Endodermal cell (in vitro differentiated cells): ENCODE measurements around the gene GAREM1. TPM values are rescaled to one million over a fixed set of nuclear protein-coding genes. Genes with fewer than 3 reads are reported as not detected.

Source experiments
- DNase-seq: peaks from one replicate; pipeline ENCODE4 v3.0.0-alpha.2; 2017
- H3K27ac ChIP-seq: 2 replicates; pipeline ENCODE4 v1.5.1; 2013; ENCODE audit warnings: mild to moderate bottlenecking, low read depth, low read length, moderate library complexity
- H3K27me3 ChIP-seq: 2 replicates; pipeline ENCODE4 v1.6.1; 2013; ENCODE audit warnings: mild to moderate bottlenecking, low read length, moderate library complexity; ENCODE audit not compliant: insufficient read depth, control insufficient read depth, poor library complexity, severe bottlenecking
- H3K36me3 ChIP-seq: 2 replicates; pipeline ENCODE4 v1.7.0; 2013; ENCODE audit warnings: mild to moderate bottlenecking, low read length, moderate library complexity; ENCODE audit not compliant: control insufficient read depth, insufficient read depth
- H3K4me1 ChIP-seq: one replicate; pipeline ENCODE4 v1.7.0; 2013; ENCODE audit warnings: low read length; ENCODE audit not compliant: control insufficient read depth, insufficient read depth
- H3K4me3 ChIP-seq: 2 replicates; pipeline ENCODE4 v1.5.1; 2013; ENCODE audit warnings: mild to moderate bottlenecking, low read length, moderate library complexity
- H3K9ac ChIP-seq: 2 replicates; pipeline ENCODE4 v1.6.1; 2013; ENCODE audit warnings: mild to moderate bottlenecking, low read length, moderate library complexity; ENCODE audit not compliant: poor library complexity, severe bottlenecking; ENCODE audit errors: extremely low read depth
- H3K9me3 ChIP-seq: 2 replicates; pipeline ENCODE4 v1.6.1; 2013; ENCODE audit warnings: mild to moderate bottlenecking, low read length, moderate library complexity; ENCODE audit not compliant: control insufficient read depth
- H3K27ac Mint-ChIP-seq: 2 replicates; pipeline ENCODE4 v1.8.0; 2020; ENCODE audit warnings: mixed read lengths
- H3K27me3 Mint-ChIP-seq: 2 replicates; pipeline ENCODE4 v1.8.0; 2021; ENCODE audit warnings: mild to moderate bottlenecking, mixed read lengths; ENCODE audit not compliant: insufficient read depth
- H3K36me3 Mint-ChIP-seq: 2 replicates; pipeline ENCODE4 v1.8.0; 2020; ENCODE audit warnings: low read depth, mixed read lengths
- H3K4me1 Mint-ChIP-seq: 2 replicates; pipeline ENCODE4 v1.8.0; 2020; ENCODE audit warnings: mixed read lengths
- H3K4me3 Mint-ChIP-seq: 2 replicates; pipeline ENCODE4 v1.8.0; 2020; ENCODE audit warnings: mild to moderate bottlenecking, moderate library complexity, mixed read lengths
- H3K9me3 Mint-ChIP-seq: 2 replicates; pipeline ENCODE4 v1.8.0; 2020; ENCODE audit warnings: mild to moderate bottlenecking, mixed read lengths
- WGBS, 2 experiments: methylation state at CpG; one replicate each; pipeline versions ENCODE4 v1.1.5 to v1.1.7; 2013; ENCODE audit warnings: missing lambda C conversion rate in 2 of 2, mixed read lengths in 1 of 2; ENCODE audit not compliant: insufficient coverage in 1 of 2, insufficient read length in 1 of 2; 5-methylcytosine and 5-hydroxymethylcytosine counted together
- total RNA-seq, 2 donors: library from RNA; stranded (reverse); fragmentation: NEBNext Ultra II Directional in 1 of 2; extraction: Animal tissue kit (Norgen Biotek cat#: 25700) in 1 of 2; gene quantifications; 2 replicates in 1 of 2; 3 replicates in 1 of 2; pipeline ENCODE4 v1.2.1, GENCODE V29; 2021
- TF ChIP-seq, protein P1 (sequence below): fragments of 200-600 bp; sonication (generic); conservative IDR thresholded peaks from 2 replicates; pipeline ENCODE4 v1.5.0; 2021; ENCODE audit warnings: antibody characterized with exemption, mild to moderate bottlenecking

The GAREM1 gene
- total RNA-seq, 2 donors from 2014 or later, result 9.2 to 9.4 TPM

DNA sequence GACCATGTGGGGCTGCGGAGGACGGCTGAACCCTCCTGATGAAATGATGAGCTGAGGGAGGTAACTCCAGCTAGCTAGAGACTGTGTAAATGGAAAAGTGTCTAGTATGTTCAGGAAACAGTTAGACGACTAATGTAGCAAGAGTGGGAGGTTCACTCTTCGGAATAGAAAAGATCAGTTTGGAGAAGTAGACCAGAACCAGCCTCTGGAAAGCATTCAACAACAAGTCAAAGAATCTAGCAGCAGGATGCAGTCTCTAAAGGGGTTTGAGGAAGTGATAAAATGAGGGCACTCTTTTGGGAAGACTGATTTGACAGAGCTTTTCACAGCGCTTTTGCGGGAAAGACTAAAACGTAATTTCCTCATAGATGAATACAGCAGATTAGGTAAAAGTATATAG, 79.6 kb downstream of the GAREM1 start:
- no peak overlapping the region for H3K4me3 Mint-ChIP-seq
- H3K36me3 Mint-ChIP-seq, result peaks cover 12% of the 10 kb centered on the region
- H3K27me3 Mint-ChIP-seq, result no peaks in the 10 kb centered on the region
- peaks cover 7% of the 10 kb centered on the region for H3K9me3 ChIP-seq
- TF ChIP-seq, protein P1, sequence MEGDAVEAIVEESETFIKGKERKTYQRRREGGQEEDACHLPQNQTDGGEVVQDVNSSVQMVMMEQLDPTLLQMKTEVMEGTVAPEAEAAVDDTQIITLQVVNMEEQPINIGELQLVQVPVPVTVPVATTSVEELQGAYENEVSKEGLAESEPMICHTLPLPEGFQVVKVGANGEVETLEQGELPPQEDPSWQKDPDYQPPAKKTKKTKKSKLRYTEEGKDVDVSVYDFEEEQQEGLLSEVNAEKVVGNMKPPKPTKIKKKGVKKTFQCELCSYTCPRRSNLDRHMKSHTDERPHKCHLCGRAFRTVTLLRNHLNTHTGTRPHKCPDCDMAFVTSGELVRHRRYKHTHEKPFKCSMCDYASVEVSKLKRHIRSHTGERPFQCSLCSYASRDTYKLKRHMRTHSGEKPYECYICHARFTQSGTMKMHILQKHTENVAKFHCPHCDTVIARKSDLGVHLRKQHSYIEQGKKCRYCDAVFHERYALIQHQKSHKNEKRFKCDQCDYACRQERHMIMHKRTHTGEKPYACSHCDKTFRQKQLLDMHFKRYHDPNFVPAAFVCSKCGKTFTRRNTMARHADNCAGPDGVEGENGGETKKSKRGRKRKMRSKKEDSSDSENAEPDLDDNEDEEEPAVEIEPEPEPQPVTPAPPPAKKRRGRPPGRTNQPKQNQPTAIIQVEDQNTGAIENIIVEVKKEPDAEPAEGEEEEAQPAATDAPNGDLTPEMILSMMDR, result no peak
- 92 to 98% methylated on average over 6 to 7 of the region's 7 CpGs for WGBS, 2 experiments
- peaks cover 12% of the 10 kb centered on the region for H3K9me3 Mint-ChIP-seq
- H3K4me1 Mint-ChIP-seq, result peaks cover 17% of the 10 kb centered on the region
- H3K27ac Mint-ChIP-seq, result peak overlapping the region; percentile 22
- no peaks in the 10 kb centered on the region for H3K36me3 ChIP-seq
- no peak overlapping the region for H3K9ac ChIP-seq
- H3K27me3 ChIP-seq, result no peaks in the 10 kb centered on the region
- no peak overlapping the region for H3K27ac ChIP-seq
- DNase-seq, result no peak
- H3K4me3 ChIP-seq, result peak overlapping the region; percentile 16
- peaks cover 9% of the 10 kb centered on the region for H3K4me1 ChIP-seq

DNA sequence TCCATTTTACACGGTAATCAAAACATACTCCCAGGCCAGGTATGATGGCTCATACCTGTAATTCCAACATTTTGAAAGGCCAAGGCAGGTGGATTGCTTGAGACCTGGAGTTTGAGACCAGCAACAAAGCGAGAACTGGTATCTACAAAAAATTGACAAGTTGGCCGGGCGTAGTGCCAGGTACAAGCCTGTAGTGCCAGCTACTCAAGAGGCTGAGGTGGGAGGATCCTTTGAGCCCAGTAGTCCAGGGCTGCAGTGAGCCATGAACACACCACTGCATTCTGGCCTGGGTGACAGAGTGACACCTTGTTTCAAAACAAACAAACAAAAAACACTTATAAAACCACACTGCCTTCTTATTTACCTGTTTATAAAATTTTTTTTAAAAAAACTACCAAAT, 80.8 kb downstream of the GAREM1 start:
- TF ChIP-seq, protein P1, result no peak
- Mint-ChIP-seq H3K4me1 (peaks cover 17% of the 10 kb centered on the region), H3K9me3 (no peaks in the 10 kb centered on the region), H3K27ac (no peak overlapping the region), H3K4me3 (no peak overlapping the region), H3K36me3 (peaks cover 3% of the 10 kb centered on the region), H3K27me3 (no peaks in the 10 kb centered on the region)
- no peak overlapping the region for H3K27ac ChIP-seq
- peaks cover 9% of the 10 kb centered on the region for H3K4me1 ChIP-seq
- H3K36me3 ChIP-seq, result no peaks in the 10 kb centered on the region
- no peak for DNase-seq
- no peaks in the 10 kb centered on the region for H3K27me3 ChIP-seq
- WGBS, 2 experiments, result 91 to 95% methylated on average over 4 of the region's 4 CpGs
- no peaks in the 10 kb centered on the region for H3K9me3 ChIP-seq
- H3K9ac ChIP-seq, result no peak overlapping the region
- no peak overlapping the region for H3K4me3 ChIP-seq

DNA sequence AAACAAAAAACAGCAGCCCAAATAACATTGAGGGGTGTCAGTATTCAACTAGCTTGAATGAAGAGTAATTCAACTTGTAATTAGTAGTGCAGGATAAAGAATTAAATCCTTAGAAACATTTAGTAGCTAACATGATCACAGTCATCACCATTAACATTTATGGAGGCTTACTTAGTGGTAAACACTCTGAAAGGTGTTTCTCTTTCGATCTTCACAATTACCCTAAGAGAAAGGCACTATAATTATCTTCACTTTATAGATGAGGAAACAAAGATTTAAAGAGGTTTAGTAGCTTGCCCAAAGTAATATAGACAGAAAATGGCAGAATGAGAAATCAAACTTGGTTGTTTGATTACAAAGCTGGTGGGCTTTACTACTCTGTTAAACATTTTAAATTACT, 81.5 kb downstream of the GAREM1 start:
- Histone ChIP-seq H3K4me1 (peaks cover 9% of the 10 kb centered on the region), H3K36me3 (no peaks in the 10 kb centered on the region), H3K4me3 (no peak overlapping the region), H3K9ac (no peak overlapping the region), H3K27me3 (no peaks in the 10 kb centered on the region), H3K27ac (no peak overlapping the region), H3K9me3 (no peaks in the 10 kb centered on the region)
- H3K27me3 Mint-ChIP-seq, result no peaks in the 10 kb centered on the region
- no peak for DNase-seq
- H3K36me3 Mint-ChIP-seq, result peaks cover 3% of the 10 kb centered on the region
- H3K4me3 Mint-ChIP-seq, result no peak overlapping the region
- no peaks in the 10 kb centered on the region for H3K9me3 Mint-ChIP-seq
- TF ChIP-seq, protein P1, result no peak
- H3K27ac Mint-ChIP-seq, result no peak overlapping the region
- WGBS, 2 experiments, result no CpG with 5 or more reads among the region's 1 CpG
- peaks cover 17% of the 10 kb centered on the region for H3K4me1 Mint-ChIP-seq
